T-helper 2 cell (primary cell): ENCODE measurements around the gene UBE2J2.

Experiments used
- DNase-seq, 5 experiments: peaks; one replicate each; pipeline versions ENCODE4 v3.0.0 to v3.0.0-alpha.2; 2012 to 2022

UBE2J2 gene

GRCh38 chr1:1210726-1211540, 62.7 kb downstream of the UBE2J2 start:
- peak in 2 of 5 experiments; percentile 7 to 15 for DNase-seq

- peak in 3 of 5 experiments; percentile 10 to 71 (median 56) for DNase-seq
These were observed 64.8 kb downstream of the UBE2J2 start for GRCh38 chr1:1208713-1209433.

GRCh38 chr1:1207571-1207892, 66.1 kb downstream of the UBE2J2 start:
- DNase-seq, result peak in 1 of 5 experiments; percentile 5

- peak in 2 of 5 experiments; percentile 9 to 17 for DNase-seq
These were observed 66.6 kb downstream of the UBE2J2 start for GRCh38 chr1:1206966-1207531.

- DNase-seq, result peak in 4 of 5 experiments; percentile 15 to 67 (median 38)
These were observed 67.2 kb downstream of the UBE2J2 start, which contains the start of gene TNFRSF18 for GRCh38 chr1:1206376-1206965. TNFRSF18 (minus strand) TSS chr1:1206592; CDS start chr1:1206571, 21 bp downstream.

- peak in 2 of 5 experiments; percentile 3 to 6 for DNase-seq
These were observed 67.8 kb downstream of the UBE2J2 start for GRCh38 chr1:1205769-1206375.

- peak in 2 of 5 experiments; percentile 3 to 7 for DNase-seq
These were observed 68.5 kb downstream of the UBE2J2 start for GRCh38 chr1:1204998-1205768.

- no peak for DNase-seq
These were observed 69.2 kb downstream of the UBE2J2 start for GRCh38 chr1:1204425-1204920.
